ENCODE measurements around the gene SDK2. TPM values are rescaled to one million over a fixed set of nuclear protein-coding genes. Genes with fewer than 3 reads are reported as not detected.

The SDK2 gene
- total RNA-seq, 1 donor from 2014 or later = 11.0 TPM

DNA sequence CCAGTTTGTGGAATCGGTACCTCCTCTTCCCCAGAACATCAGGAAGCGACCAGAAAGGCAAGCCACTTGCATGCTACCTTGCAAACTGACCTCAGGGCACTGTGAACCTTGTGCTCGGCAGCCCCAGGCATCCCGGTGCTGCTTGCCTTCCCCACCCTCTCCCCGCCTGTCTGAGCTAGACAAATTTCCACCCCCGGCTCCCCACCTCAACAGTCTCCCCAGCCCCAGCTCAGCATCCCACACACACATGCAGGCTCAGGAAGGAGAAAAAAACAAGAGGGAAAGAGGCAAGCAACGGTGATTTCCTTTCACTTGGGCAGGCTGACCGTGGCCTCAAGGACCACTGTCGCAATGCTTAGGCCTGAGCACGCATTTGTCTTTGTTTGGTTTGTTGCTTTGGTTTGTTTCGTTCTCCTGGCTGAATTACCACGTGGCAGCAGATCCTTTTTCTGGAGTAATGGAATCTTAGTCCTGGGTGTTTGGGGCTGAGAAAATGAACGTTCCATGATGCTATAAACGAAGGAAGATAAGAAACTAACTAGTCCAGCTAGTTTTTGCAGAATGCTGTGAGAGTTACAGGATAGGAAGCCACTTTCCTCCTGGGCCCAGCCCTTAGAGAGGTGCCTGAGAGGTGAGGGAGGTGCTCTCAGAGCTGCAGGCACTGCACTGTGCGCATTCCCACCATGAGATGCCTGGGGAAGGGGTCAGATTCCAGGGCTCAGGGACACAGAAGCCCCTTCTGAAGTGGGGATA is 27.9 kb downstream of the SDK2 start:
- Histone ChIP-seq H3K36me3 (ENCODE audit: control insufficient read depth in 3 of 3, insufficient read depth in 3 of 3, low read length in 3 of 3) (no peaks in the 10 kb centered on the region), H3K27me3 (ENCODE audit: control insufficient read depth in 3 of 3, insufficient read depth in 3 of 3, low read length in 3 of 3) (peaks cover 6 to 19% (median 8%) of the 10 kb centered on the region in 3 donors), H3K4me1 (ENCODE audit: control insufficient read depth in 3 of 3, insufficient read depth in 3 of 3, low read length in 3 of 3) (no peaks in the 10 kb centered on the region), H3K4me3 (ENCODE audit: low read length in 3 of 3) (no peak overlapping the region), H3K9ac (ENCODE audit: low read depth in 1 of 3, low read length in 3 of 3) (no peak overlapping the region), H3K9me3 (ENCODE audit: control insufficient read depth in 3 of 3, low read length in 3 of 3) (no peaks in the 10 kb centered on the region), H3K27ac (ENCODE audit: low read depth, low read length) (no peak overlapping the region)

DNA sequence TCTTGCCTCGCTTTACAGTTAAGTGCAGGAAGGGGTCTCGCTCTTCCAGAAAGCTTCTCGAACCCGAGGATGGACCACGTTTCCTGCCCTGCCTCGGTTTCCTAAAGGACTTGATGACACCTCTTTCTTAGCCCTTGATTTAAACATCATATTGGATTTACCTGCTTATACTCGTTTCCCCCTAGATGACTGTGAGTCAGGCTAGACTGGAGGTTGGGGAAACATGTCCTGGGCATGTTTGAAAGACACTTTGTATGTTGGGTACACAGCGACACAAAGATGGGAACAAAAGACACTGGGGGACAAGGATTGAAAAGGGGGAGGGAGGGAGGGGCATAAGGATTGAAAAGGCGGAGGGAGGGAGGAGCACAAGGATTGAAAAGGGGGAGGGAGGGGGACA is 30.0 kb downstream of the SDK2 start:
- Histone ChIP-seq H3K27me3 (ENCODE audit: control insufficient read depth in 3 of 3, insufficient read depth in 3 of 3, low read length in 3 of 3) (peaks cover 6 to 35% (median 8%) of the 10 kb centered on the region in 3 donors), H3K4me1 (ENCODE audit: control insufficient read depth in 3 of 3, insufficient read depth in 3 of 3, low read length in 3 of 3) (no peaks in the 10 kb centered on the region)

DNA sequence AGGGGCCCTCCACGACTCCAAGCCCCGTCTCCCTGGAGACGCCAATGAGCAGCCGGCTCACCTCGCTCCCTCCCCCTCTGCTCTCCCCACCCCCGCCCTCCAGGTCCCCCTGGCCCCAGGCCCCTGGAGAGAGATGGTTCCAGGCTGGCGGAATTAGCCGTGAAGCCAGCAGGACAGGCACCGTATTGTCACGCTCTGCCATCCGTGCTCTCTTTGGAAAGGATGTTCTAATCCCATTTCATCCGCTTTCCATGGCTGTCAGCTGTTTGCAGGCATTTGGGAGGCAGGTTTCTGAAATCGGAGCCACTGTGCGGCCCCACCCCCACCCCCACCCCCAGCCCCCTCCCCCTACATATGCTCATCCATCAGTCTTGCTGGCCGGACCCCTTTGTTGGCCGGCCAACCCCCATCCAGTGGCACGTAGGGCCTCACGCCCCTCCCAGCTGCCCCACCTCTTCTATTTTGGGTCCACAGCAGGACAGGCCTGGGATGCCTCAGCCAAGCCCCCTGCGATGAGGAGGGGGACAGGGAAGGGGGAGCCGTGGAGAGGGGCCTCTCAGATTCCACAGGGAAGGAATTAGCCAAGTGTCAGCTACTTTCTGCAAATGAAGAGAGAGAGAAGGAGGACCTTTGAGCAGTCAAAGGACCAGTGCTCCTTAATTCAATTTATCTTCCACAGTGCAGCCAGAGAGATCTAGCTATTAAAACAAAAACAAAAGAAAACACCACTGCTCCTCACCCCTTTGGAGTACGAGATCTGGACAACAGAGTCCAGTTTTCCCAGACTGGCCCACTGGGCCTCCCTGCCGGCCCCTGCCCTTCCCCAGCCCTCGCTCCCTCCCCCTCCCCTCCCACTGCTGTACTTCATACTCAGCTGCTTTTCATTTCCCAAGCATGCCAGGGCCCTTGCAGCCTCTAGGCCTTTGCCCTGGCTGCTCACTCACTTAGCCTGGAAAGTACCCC is 30.7 kb downstream of the SDK2 start:
- H3K27ac ChIP-seq (ENCODE audit: low read depth, low read length) = no peak overlapping the region
- no peak overlapping the region for H3K4me3 ChIP-seq (ENCODE audit: low read length in 3 of 3)
- H3K4me1 ChIP-seq (ENCODE audit: control insufficient read depth in 3 of 3, insufficient read depth in 3 of 3, low read length in 3 of 3) = no peaks in the 10 kb centered on the region
- H3K27me3 ChIP-seq (ENCODE audit: control insufficient read depth in 3 of 3, insufficient read depth in 3 of 3, low read length in 3 of 3) = peaks cover 6 to 42% (median 8%) of the 10 kb centered on the region in 3 donors
- H3K9ac ChIP-seq (ENCODE audit: low read depth in 1 of 3, low read length in 3 of 3) = no peak overlapping the region
- H3K36me3 ChIP-seq (ENCODE audit: control insufficient read depth in 3 of 3, insufficient read depth in 3 of 3, low read length in 3 of 3) = no peaks in the 10 kb centered on the region
- no peaks in the 10 kb centered on the region for H3K9me3 ChIP-seq (ENCODE audit: control insufficient read depth in 3 of 3, low read length in 3 of 3)

More for the DNA sequence above, 30.0 kb downstream of the SDK2 start:
- no peak overlapping the region for H3K4me3 ChIP-seq (ENCODE audit: low read length in 3 of 3)
- no peaks in the 10 kb centered on the region for H3K9me3 ChIP-seq (ENCODE audit: control insufficient read depth in 3 of 3, low read length in 3 of 3)
- H3K36me3 ChIP-seq (ENCODE audit: control insufficient read depth in 3 of 3, insufficient read depth in 3 of 3, low read length in 3 of 3) = no peaks in the 10 kb centered on the region
- no peak overlapping the region for H3K9ac ChIP-seq (ENCODE audit: low read depth in 1 of 3, low read length in 3 of 3)
- no peak overlapping the region for H3K27ac ChIP-seq (ENCODE audit: low read depth, low read length)

DNA sequence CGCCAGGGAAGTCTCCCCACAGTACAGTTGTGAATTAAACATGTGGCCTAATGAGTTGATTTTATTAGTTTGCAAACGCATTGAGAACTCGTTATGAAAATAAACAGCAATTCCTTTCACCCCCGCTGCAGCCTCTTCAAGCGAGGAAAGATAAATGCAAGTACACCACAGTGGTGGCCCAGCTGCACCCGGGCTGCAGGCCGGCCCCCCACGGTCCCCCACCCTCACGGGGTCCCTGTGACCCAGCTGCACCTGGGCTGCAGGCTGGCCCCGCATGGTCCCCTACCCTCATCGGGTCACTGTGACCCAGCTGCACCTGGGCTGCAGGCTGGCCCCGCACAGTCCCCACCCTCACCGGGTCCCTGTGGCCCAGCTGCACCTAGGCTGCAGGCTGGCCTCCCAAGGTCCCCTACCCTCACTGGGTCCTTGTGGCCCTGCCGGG is 32.2 kb downstream of the SDK2 start:
- Histone ChIP-seq H3K9me3 (ENCODE audit: control insufficient read depth in 3 of 3, low read length in 3 of 3) (no peaks in the 10 kb centered on the region), H3K27ac (ENCODE audit: low read depth, low read length) (no peak overlapping the region), H3K36me3 (ENCODE audit: control insufficient read depth in 3 of 3, insufficient read depth in 3 of 3, low read length in 3 of 3) (no peaks in the 10 kb centered on the region), H3K4me1 (ENCODE audit: control insufficient read depth in 3 of 3, insufficient read depth in 3 of 3, low read length in 3 of 3) (no peaks in the 10 kb centered on the region), H3K4me3 (ENCODE audit: low read length in 3 of 3) (no peak overlapping the region), H3K9ac (ENCODE audit: low read depth in 1 of 3, low read length in 3 of 3) (no peak overlapping the region), H3K27me3 (ENCODE audit: control insufficient read depth in 3 of 3, insufficient read depth in 3 of 3, low read length in 3 of 3) (peaks cover 4 to 42% (median 8%) of the 10 kb centered on the region in 3 donors)

DNA sequence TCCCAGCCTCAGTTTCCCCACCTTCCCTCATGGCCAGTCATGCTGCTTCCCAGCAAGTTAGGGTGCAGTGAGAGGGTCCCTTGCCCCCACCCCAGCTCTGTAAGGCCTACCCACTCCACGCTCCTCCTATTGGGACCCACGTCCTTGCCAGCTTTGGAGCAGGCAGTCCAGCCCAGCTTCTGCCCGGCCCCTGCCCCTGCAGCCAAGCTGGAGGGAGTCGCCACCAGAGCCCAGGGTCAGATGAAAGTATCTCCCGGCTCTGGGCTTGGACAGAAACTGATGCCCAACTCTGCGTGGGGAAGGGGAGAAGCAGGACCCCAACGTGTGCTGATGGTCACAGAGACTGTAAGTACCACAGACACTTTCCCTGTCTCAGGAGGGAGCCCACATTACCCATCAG is 32.6 kb downstream of the SDK2 start:
- Histone ChIP-seq H3K4me1 (ENCODE audit: control insufficient read depth in 3 of 3, insufficient read depth in 3 of 3, low read length in 3 of 3) (no peaks in the 10 kb centered on the region), H3K9me3 (ENCODE audit: control insufficient read depth in 3 of 3, low read length in 3 of 3) (no peaks in the 10 kb centered on the region), H3K36me3 (ENCODE audit: control insufficient read depth in 3 of 3, insufficient read depth in 3 of 3, low read length in 3 of 3) (no peaks in the 10 kb centered on the region), H3K9ac (ENCODE audit: low read depth in 1 of 3, low read length in 3 of 3) (no peak overlapping the region), H3K27me3 (ENCODE audit: control insufficient read depth in 3 of 3, insufficient read depth in 3 of 3, low read length in 3 of 3) (peaks cover 2 to 41% (median 8%) of the 10 kb centered on the region in 3 donors), H3K27ac (ENCODE audit: low read depth, low read length) (no peak overlapping the region), H3K4me3 (ENCODE audit: low read length in 3 of 3) (no peak overlapping the region)

DNA sequence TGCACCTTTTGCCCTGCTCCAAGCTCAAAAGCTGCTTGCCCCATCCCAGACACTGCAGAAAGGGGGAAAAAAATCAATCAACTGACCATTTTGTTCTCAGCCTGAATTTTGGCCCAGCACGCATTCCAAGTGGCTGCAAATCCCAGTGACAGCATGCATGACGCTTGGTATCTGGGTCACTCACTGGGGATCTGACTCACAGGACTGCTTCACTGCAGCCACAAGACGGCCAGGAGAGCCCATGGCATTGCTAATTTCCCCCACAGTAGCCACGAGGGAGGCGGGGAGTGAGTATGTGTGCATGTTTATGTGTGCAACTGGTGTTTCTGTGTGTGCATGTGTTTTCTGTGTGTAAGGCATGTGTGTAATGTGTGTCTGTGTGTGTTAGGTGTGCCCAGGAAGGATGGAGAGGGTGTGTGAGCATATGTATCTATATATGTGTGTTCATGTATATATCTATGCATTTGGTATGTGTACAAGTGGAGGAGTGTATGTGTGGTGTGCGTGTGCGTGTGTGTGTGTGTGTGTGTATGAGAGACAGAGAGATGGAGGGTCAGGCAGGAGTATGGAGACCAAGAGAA is 33.8 kb downstream of the SDK2 start:
- Histone ChIP-seq H3K4me3 (ENCODE audit: low read length in 3 of 3) (no peak overlapping the region), H3K27ac (ENCODE audit: low read depth, low read length) (no peak overlapping the region), H3K27me3 (ENCODE audit: control insufficient read depth in 3 of 3, insufficient read depth in 3 of 3, low read length in 3 of 3) (peaks cover 0 to 37% (median 0%) of the 10 kb centered on the region in 3 donors), H3K36me3 (ENCODE audit: control insufficient read depth in 3 of 3, insufficient read depth in 3 of 3, low read length in 3 of 3) (no peaks in the 10 kb centered on the region), H3K9ac (ENCODE audit: low read depth in 1 of 3, low read length in 3 of 3) (no peak overlapping the region), H3K9me3 (ENCODE audit: control insufficient read depth in 3 of 3, low read length in 3 of 3) (no peaks in the 10 kb centered on the region), H3K4me1 (ENCODE audit: control insufficient read depth in 3 of 3, insufficient read depth in 3 of 3, low read length in 3 of 3) (no peaks in the 10 kb centered on the region)

DNA sequence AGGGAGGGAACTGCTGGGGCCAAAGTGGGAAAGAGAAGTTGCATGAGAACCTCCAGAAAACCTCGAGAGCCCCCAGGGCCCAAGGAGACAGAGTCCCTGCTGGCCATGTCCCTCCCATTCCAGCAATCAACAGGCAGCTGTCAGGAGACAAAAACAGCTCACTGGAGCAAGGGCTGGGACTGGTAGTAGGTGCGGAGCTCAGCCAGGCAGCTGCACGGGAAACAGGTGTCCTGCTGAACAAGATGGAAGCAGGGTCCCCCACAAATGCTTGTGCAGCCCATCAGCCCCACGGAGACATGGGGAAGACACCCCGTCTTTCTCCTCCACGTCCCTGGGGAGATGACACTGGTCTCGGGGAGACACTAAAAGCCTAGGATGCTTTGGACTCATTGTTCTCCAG is 34.5 kb downstream of the SDK2 start:
- Histone ChIP-seq H3K27ac (ENCODE audit: low read depth, low read length) (no peak overlapping the region), H3K4me1 (ENCODE audit: control insufficient read depth in 3 of 3, insufficient read depth in 3 of 3, low read length in 3 of 3) (no peaks in the 10 kb centered on the region), H3K9ac (ENCODE audit: low read depth in 1 of 3, low read length in 3 of 3) (no peak overlapping the region), H3K9me3 (ENCODE audit: control insufficient read depth in 3 of 3, low read length in 3 of 3) (no peaks in the 10 kb centered on the region), H3K27me3 (ENCODE audit: control insufficient read depth in 3 of 3, insufficient read depth in 3 of 3, low read length in 3 of 3) (peaks cover 0 to 37% (median 0%) of the 10 kb centered on the region in 3 donors), H3K4me3 (ENCODE audit: low read length in 3 of 3) (no peak overlapping the region), H3K36me3 (ENCODE audit: control insufficient read depth in 3 of 3, insufficient read depth in 3 of 3, low read length in 3 of 3) (no peaks in the 10 kb centered on the region)

DNA sequence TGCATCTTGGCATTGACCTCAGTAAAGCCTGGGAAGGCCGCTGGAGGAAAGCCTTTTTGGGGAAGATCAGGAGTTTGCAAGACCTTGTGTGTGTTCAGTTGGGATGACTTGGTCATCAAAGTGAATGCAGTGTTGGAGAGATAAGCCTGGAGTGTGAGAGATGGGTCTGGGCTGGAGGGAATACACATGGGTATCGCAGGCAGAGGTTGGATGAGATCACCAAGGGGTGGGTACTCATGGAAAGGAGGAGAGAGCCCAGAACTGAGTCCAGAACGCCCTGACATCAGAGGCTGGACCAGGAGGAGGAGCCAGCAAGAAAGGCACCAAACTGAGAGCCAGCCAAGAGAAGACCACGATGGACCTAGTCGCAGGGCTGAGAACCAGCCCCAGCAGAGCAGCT is 35.2 kb downstream of the SDK2 start:
- no peak overlapping the region for H3K9ac ChIP-seq (ENCODE audit: low read depth in 1 of 3, low read length in 3 of 3)
- H3K9me3 ChIP-seq (ENCODE audit: control insufficient read depth in 3 of 3, low read length in 3 of 3) = no peaks in the 10 kb centered on the region
- H3K36me3 ChIP-seq (ENCODE audit: control insufficient read depth in 3 of 3, insufficient read depth in 3 of 3, low read length in 3 of 3) = no peaks in the 10 kb centered on the region
- no peak overlapping the region for H3K4me3 ChIP-seq (ENCODE audit: low read length in 3 of 3)
- peaks cover 0 to 35% (median 0%) of the 10 kb centered on the region in 3 donors for H3K27me3 ChIP-seq (ENCODE audit: control insufficient read depth in 3 of 3, insufficient read depth in 3 of 3, low read length in 3 of 3)
- H3K27ac ChIP-seq (ENCODE audit: low read depth, low read length) = no peak overlapping the region
- H3K4me1 ChIP-seq (ENCODE audit: control insufficient read depth in 3 of 3, insufficient read depth in 3 of 3, low read length in 3 of 3) = no peaks in the 10 kb centered on the region

DNA sequence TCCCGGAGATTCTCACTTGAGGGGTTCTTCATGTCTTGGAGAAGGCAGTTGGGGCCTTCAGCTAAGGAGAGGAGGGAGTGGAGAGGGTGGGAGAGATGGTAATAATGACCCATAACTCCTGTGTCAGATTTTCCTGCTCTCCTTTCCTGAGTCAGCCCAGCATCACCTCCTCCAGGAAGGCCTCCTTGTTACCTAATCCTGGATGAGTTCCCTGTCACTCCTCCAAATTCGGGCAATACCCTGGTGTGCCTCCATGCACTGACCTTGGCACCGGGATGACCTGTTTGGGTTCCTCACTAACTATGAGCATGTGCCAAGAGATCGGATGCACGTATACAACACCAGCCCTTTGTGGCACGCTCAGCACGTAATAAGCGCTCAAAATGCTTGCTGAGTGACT is 38.8 kb downstream of the SDK2 start:
- H3K9me3 ChIP-seq (ENCODE audit: control insufficient read depth in 3 of 3, low read length in 3 of 3) = no peaks in the 10 kb centered on the region
- no peaks in the 10 kb centered on the region for H3K36me3 ChIP-seq (ENCODE audit: control insufficient read depth in 3 of 3, insufficient read depth in 3 of 3, low read length in 3 of 3)
- no peak overlapping the region for H3K27ac ChIP-seq (ENCODE audit: low read depth, low read length)
- no peak overlapping the region for H3K9ac ChIP-seq (ENCODE audit: low read depth in 1 of 3, low read length in 3 of 3)
- H3K4me1 ChIP-seq (ENCODE audit: control insufficient read depth in 3 of 3, insufficient read depth in 3 of 3, low read length in 3 of 3) = no peaks in the 10 kb centered on the region
- peaks cover 0 to 31% (median 11%) of the 10 kb centered on the region in 3 donors for H3K27me3 ChIP-seq (ENCODE audit: control insufficient read depth in 3 of 3, insufficient read depth in 3 of 3, low read length in 3 of 3)
- no peak overlapping the region for H3K4me3 ChIP-seq (ENCODE audit: low read length in 3 of 3)

Data from skeletal muscle tissue (tissue), 4 donors.